ENCODE results near the gene MAP4K5. TPM values are rescaled to one million over a fixed set of nuclear protein-coding genes. Genes with fewer than 3 reads are reported as not detected.

MAP4K5 gene
- total RNA-seq, 2 experiments from 2014 or later, result 26.2 to 28.1 TPM

GRCh38 chr14:50551877-50552276, 19.5 kb upstream of the MAP4K5 start:
- Mint-ChIP-seq H3K27me3 (peaks cover 29% of the 10 kb centered on the region), H3K27ac (no peak overlapping the region), H3K4me1 (ENCODE audit: low read depth) (no peaks in the 10 kb centered on the region), H3K4me3 (no peak overlapping the region), H3K36me3 (ENCODE audit: low read depth) (no peaks in the 10 kb centered on the region), H3K9me3 (peaks cover 6% of the 10 kb centered on the region)
- no peak for DNase-seq
- intact Hi-C loops (cut with micrococcal nuclease), result no loop called here
- ATAC-seq, result no peak
- no peak for TF ChIP-seq CTCF (IDR thresholded peaks at IDR 0.05)
- POLR2A ChIA-PET, result no interaction called here
- CTCF ChIA-PET, result interaction anchor here (0.6 to 1.4 kb wide), 2 partner anchors 224 to 230 kb away, joined by 3 read pairs; no protein-coding TSS in a partner anchor

- DNase-seq (no peak), ATAC-seq (no peak)
- no peak overlapping the region for H3K27ac Mint-ChIP-seq
- TF ChIP-seq CTCF (IDR thresholded peaks at IDR 0.05), result no peak
- intact Hi-C loops (cut with micrococcal nuclease), result no loop called here
- ChIA-PET POLR2A (interaction anchor here (1.5 kb wide), 1 partner anchor 212 kb away, joined by 3 read pairs; no protein-coding TSS in a partner anchor), CTCF (interaction anchor here (1.1 to 2.3 kb wide), 2 partner anchors 7 to 229 kb away, joined by 3 to 6 read pairs; no protein-coding TSS in a partner anchor)
- H3K27me3 Mint-ChIP-seq, result peaks cover 23% of the 10 kb centered on the region
- H3K4me1 Mint-ChIP-seq (ENCODE audit: low read depth), result no peaks in the 10 kb centered on the region
- H3K9me3 Mint-ChIP-seq, result peaks cover 6% of the 10 kb centered on the region
- H3K4me3 Mint-ChIP-seq, result no peak overlapping the region
- H3K36me3 Mint-ChIP-seq (ENCODE audit: low read depth), result no peaks in the 10 kb centered on the region
Observed at GRCh38 chr14:50550294-50550693, 17.9 kb upstream of the MAP4K5 start.

- no peak overlapping the region for H3K27ac Mint-ChIP-seq
- no peak for TF ChIP-seq CTCF (IDR thresholded peaks at IDR 0.05)
- intact Hi-C loops (cut with micrococcal nuclease), result no loop called here
- H3K27me3 Mint-ChIP-seq, result peaks cover 1% of the 10 kb centered on the region
- ChIA-PET CTCF (interaction anchor here (0.8 to 3.5 kb wide), 4 partner anchors 14 to 315 kb away, joined by 4 to 20 read pairs (median 6); partner anchors contain the start of gene ATL1), POLR2A (interaction anchor here (0.7 kb wide), 1 partner anchor 205 kb away, joined by 3 read pairs; no protein-coding TSS in a partner anchor)
- H3K4me3 Mint-ChIP-seq, result no peak overlapping the region
- ATAC-seq (no peak), DNase-seq (no peak)
- peaks cover 1% of the 10 kb centered on the region for H3K36me3 Mint-ChIP-seq (ENCODE audit: low read depth)
- peaks cover under 1% of the 10 kb centered on the region for H3K9me3 Mint-ChIP-seq
- H3K4me1 Mint-ChIP-seq (ENCODE audit: low read depth), result peaks cover 17% of the 10 kb centered on the region
Observed at GRCh38 chr14:50545618-50546017, 13.2 kb upstream of the MAP4K5 start.

GRCh38 chr14:50544911-50545310, 12.5 kb upstream of the MAP4K5 start:
- CTCF ChIA-PET, result interaction anchor here (1.2 to 3.5 kb wide), 4 partner anchors 15 to 315 kb away, joined by 3 to 20 read pairs (median 6); partner anchors contain the start of gene ATL1
- intact Hi-C loops (cut with micrococcal nuclease), result loop anchor here (5.0 kb wide), 1 partner anchor 237 kb away; no protein-coding TSS in a partner anchor
- Mint-ChIP-seq H3K4me1 (ENCODE audit: low read depth) (peaks cover 17% of the 10 kb centered on the region), H3K9me3 (no peaks in the 10 kb centered on the region), H3K27ac (no peak overlapping the region), H3K36me3 (ENCODE audit: low read depth) (peaks cover 1% of the 10 kb centered on the region), H3K27me3 (peaks cover 1% of the 10 kb centered on the region), H3K4me3 (no peak overlapping the region)
- POLR2A ChIA-PET, result interaction anchor here (1.0 kb wide), 1 partner anchor 9 kb away, joined by 3 read pairs; no protein-coding TSS in a partner anchor
- DNase-seq (no peak), ATAC-seq (no peak)
- TF ChIP-seq CTCF (IDR thresholded peaks at IDR 0.05), result no peak

- H3K9me3 Mint-ChIP-seq, result no peaks in the 10 kb centered on the region
- POLR2A ChIA-PET, result interaction anchor here (0.6 to 1.7 kb wide), 4 partner anchors 11 to 233 kb away, joined by 3 to 8 read pairs (median 4); partner anchors contain the start of genes DMAC2L, L2HGDH and MAP4K5
- intact Hi-C loops (cut with micrococcal nuclease), result loop anchor here (5.0 kb wide), 1 partner anchor 239 kb away; no protein-coding TSS in a partner anchor
- peak; percentile 82 for TF ChIP-seq CTCF (IDR thresholded peaks at IDR 0.05)
- H3K27me3 Mint-ChIP-seq, result peaks cover 1% of the 10 kb centered on the region
- H3K36me3 Mint-ChIP-seq (ENCODE audit: low read depth), result peaks cover 1% of the 10 kb centered on the region
- H3K4me1 Mint-ChIP-seq (ENCODE audit: low read depth), result peaks cover 17% of the 10 kb centered on the region
- peak; percentile 68 for DNase-seq
- H3K4me3 Mint-ChIP-seq, result no peak overlapping the region
- CTCF ChIA-PET, result interaction anchor here (0.6 to 6.5 kb wide), 35 partner anchors 8 to 340 kb away, joined by 3 to 80 read pairs (median 4); partner anchors contain the start of genes ATL1, DMAC2L, L2HGDH and MAP4K5
- peak overlapping the region; percentile 64 for H3K27ac Mint-ChIP-seq
- ATAC-seq, result peak; percentile 95
Observed at GRCh38 chr14:50542941-50543418, 10.6 kb upstream of the MAP4K5 start.
